ENCODE data around the gene CCDC51.

Gene CCDC51

DNA sequence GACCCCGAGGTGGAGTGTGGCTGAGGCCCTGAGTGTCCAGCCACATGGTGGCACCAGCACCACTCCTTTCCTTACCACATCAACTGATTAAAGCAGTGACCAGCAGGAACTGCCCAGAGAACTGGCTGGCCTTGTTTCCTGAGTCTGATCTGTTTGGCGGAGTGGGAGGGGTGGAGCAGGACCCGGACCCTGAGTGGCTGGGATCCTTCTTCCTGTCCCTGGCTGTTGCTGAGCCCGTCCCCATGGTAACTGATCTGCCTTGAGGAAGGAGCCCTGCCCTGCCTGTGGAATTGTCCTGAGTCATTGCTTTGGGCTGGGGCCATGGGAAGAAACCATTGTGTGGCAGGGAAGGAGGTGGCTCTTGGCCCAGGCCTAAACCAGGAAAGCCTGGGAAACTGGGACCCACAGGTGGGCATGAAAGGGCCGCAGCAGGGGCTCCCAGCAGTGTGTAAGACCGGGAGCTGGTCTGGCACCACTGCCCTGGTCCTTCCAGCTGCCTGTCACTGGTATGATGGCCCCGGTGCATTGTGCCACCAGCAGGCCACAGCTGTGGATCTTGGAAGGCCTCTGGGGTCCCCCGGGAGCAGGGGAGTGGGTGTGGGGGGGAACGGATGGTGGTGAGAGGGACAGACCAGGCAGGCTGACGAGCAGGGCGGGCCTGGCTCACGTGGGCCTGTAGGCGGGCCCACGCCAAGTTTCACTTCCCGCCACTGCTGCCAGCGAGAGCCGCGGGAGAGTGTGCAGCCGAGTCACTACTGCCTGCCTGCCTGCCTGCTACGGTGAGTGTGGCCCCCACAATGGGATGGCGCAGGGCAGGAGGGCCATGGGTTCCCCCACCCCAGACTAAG, 25.8 kb upstream of the CCDC51 start (continued):
- TF ChIP-seq ISL1 (CRISPR knock-in tag; IDR thresholded peaks at IDR 0.05), result no peak
- peak; percentile 41; the same call in 1 of the 2 replicates for TF ChIP-seq CSDC2 (CRISPR knock-in tag; IDR thresholded peaks at IDR 0.05)
- no peak for TF ChIP-seq ARNTL (CRISPR knock-in tag; IDR thresholded peaks at IDR 0.05; ENCODE audit: borderline replicate concordance, low read depth)
- TF ChIP-seq ZNF70 (CRISPR knock-in tag; IDR thresholded peaks at IDR 0.05), result peak; percentile 23; the same call in 1 of the 2 replicates
- TF ChIP-seq ZNF565 (CRISPR knock-in tag; conservative IDR thresholded peaks at IDR 0.05; ENCODE audit: low read depth), result no peak
- peak; percentile 61; the same call in 1 of the 2 replicates for TF ChIP-seq BACH2 (CRISPR knock-in tag; IDR thresholded peaks at IDR 0.05; ENCODE audit: borderline replicate concordance)
- TF ChIP-seq ZNF8 (CRISPR knock-in tag; IDR thresholded peaks at IDR 0.05), result no peak
- no peak for TF ChIP-seq ZFP30 (CRISPR knock-in tag; IDR thresholded peaks at IDR 0.05)
- TF ChIP-seq ESRRG (CRISPR knock-in tag; IDR thresholded peaks at IDR 0.05), result no peak

DNA sequence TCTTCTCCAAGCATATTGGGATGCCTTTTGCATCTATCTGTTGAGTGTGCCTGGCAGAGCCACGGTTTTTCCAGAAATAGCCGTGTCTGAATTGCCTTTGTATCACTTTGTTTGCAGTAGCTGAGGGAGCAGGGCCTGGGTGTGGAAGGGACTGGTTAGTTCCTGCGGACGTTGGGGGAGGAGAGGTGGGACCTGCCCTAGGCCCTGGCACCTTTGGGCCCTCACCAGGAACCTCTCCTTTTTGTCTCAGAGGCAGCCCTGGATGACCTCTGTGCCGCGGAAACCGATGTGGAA, 25.3 kb upstream of the CCDC51 start:
- TF ChIP-seq TOX (CRISPR knock-in tag; IDR thresholded peaks at IDR 0.05; ENCODE audit: borderline replicate concordance) (no peak), ESRRG (CRISPR knock-in tag; IDR thresholded peaks at IDR 0.05) (0 out of 2 replicates have a peak, but pooled peaks have one; percentile 37), ZNF70 (CRISPR knock-in tag; IDR thresholded peaks at IDR 0.05) (no peak), ZNF565 (CRISPR knock-in tag; conservative IDR thresholded peaks at IDR 0.05; ENCODE audit: low read depth) (0 out of 2 replicates have a peak, but pooled peaks have one; percentile 28)

DNA sequence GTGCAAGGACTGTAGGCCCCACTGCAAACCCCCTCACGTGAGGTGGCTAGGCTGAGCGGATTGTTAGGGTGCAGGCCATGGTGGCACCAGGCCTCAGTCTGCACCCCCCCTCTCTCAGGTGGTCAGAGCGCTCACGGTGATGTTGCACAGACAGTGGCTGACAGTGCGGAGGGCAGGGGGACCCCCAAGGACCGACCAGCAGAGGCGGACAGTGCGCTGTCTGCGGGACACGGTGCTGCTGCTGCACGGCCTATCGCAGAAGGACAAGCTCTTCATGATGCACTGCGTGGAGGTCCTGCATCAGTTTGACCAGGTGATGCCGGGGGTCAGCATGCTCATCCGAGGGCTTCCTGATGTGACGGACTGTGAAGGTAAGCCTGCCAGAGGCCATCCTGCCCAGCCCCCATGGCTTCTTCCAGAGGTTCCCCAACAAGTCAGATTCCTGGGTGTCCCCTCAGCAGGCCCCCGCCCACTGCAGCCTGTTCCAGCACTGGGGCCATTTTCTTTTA, 24.8 kb upstream of the CCDC51 start:
- ATAC-seq, result no peak
- TF ChIP-seq ZNF8 (CRISPR knock-in tag; IDR thresholded peaks at IDR 0.05), result no peak
- no peak for TF ChIP-seq ESRRG (CRISPR knock-in tag; IDR thresholded peaks at IDR 0.05)
- TF ChIP-seq GLIS3 (CRISPR knock-in tag; IDR thresholded peaks at IDR 0.05), result no peak
- no peak for TF ChIP-seq TOX (CRISPR knock-in tag; IDR thresholded peaks at IDR 0.05; ENCODE audit: borderline replicate concordance)
- TF ChIP-seq, protein P1, sequence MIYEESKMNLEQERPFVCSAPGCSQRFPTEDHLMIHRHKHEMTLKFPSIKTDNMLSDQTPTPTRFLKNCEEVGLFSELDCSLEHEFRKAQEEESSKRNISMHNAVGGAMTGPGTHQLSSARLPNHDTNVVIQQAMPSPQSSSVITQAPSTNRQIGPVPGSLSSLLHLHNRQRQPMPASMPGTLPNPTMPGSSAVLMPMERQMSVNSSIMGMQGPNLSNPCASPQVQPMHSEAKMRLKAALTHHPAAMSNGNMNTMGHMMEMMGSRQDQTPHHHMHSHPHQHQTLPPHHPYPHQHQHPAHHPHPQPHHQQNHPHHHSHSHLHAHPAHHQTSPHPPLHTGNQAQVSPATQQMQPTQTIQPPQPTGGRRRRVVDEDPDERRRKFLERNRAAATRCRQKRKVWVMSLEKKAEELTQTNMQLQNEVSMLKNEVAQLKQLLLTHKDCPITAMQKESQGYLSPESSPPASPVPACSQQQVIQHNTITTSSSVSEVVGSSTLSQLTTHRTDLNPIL (CRISPR knock-in tag; IDR thresholded peaks at IDR 0.05; ENCODE audit: low read depth), result no peak
- no peak for TF ChIP-seq BACH2 (CRISPR knock-in tag; IDR thresholded peaks at IDR 0.05; ENCODE audit: borderline replicate concordance)
- no peak for TF ChIP-seq ZNF70 (CRISPR knock-in tag; IDR thresholded peaks at IDR 0.05)
- TF ChIP-seq ZC3H10 (CRISPR knock-in tag; IDR thresholded peaks at IDR 0.05), result no peak
- TF ChIP-seq ZFP30 (CRISPR knock-in tag; IDR thresholded peaks at IDR 0.05), result no peak
- no peak for TF ChIP-seq CSDC2 (CRISPR knock-in tag; IDR thresholded peaks at IDR 0.05)
- no peak for TF ChIP-seq ZFP3 (CRISPR knock-in tag; IDR thresholded peaks at IDR 0.05)
- TF ChIP-seq, protein P2, sequence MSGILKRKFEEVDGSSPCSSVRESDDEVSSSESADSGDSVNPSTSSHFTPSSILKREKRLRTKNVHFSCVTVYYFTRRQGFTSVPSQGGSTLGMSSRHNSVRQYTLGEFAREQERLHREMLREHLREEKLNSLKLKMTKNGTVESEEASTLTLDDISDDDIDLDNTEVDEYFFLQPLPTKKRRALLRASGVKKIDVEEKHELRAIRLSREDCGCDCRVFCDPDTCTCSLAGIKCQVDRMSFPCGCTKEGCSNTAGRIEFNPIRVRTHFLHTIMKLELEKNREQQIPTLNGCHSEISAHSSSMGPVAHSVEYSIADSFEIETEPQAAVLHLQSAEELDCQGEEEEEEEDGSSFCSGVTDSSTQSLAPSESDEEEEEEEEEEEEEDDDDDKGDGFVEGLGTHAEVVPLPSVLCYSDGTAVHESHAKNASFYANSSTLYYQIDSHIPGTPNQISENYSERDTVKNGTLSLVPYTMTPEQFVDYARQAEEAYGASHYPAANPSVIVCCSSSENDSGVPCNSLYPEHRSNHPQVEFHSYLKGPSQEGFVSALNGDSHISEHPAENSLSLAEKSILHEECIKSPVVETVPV (CRISPR knock-in tag; IDR thresholded peaks at IDR 0.05), result no peak
- TF ChIP-seq ARNTL (CRISPR knock-in tag; IDR thresholded peaks at IDR 0.05; ENCODE audit: borderline replicate concordance, low read depth), result no peak
- TF ChIP-seq ZNF565 (CRISPR knock-in tag; conservative IDR thresholded peaks at IDR 0.05; ENCODE audit: low read depth), result no peak
- TF ChIP-seq, protein P3, sequence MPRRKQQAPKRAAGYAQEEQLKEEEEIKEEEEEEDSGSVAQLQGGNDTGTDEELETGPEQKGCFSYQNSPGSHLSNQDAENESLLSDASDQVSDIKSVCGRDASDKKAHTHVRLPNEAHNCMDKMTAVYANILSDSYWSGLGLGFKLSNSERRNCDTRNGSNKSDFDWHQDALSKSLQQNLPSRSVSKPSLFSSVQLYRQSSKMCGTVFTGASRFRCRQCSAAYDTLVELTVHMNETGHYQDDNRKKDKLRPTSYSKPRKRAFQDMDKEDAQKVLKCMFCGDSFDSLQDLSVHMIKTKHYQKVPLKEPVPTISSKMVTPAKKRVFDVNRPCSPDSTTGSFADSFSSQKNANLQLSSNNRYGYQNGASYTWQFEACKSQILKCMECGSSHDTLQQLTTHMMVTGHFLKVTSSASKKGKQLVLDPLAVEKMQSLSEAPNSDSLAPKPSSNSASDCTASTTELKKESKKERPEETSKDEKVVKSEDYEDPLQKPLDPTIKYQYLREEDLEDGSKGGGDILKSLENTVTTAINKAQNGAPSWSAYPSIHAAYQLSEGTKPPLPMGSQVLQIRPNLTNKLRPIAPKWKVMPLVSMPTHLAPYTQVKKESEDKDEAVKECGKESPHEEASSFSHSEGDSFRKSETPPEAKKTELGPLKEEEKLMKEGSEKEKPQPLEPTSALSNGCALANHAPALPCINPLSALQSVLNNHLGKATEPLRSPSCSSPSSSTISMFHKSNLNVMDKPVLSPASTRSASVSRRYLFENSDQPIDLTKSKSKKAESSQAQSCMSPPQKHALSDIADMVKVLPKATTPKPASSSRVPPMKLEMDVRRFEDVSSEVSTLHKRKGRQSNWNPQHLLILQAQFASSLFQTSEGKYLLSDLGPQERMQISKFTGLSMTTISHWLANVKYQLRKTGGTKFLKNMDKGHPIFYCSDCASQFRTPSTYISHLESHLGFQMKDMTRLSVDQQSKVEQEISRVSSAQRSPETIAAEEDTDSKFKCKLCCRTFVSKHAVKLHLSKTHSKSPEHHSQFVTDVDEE (CRISPR knock-in tag; IDR thresholded peaks at IDR 0.05), result no peak
- TF ChIP-seq OSR1 (CRISPR knock-in tag; IDR thresholded peaks at IDR 0.05), result no peak
- TF ChIP-seq, protein P4, sequence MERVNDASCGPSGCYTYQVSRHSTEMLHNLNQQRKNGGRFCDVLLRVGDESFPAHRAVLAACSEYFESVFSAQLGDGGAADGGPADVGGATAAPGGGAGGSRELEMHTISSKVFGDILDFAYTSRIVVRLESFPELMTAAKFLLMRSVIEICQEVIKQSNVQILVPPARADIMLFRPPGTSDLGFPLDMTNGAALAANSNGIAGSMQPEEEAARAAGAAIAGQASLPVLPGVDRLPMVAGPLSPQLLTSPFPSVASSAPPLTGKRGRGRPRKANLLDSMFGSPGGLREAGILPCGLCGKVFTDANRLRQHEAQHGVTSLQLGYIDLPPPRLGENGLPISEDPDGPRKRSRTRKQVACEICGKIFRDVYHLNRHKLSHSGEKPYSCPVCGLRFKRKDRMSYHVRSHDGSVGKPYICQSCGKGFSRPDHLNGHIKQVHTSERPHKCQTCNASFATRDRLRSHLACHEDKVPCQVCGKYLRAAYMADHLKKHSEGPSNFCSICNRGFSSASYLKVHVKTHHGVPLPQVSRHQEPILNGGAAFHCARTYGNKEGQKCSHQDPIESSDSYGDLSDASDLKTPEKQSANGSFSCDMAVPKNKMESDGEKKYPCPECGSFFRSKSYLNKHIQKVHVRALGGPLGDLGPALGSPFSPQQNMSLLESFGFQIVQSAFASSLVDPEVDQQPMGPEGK (CRISPR knock-in tag; IDR thresholded peaks at IDR 0.05; ENCODE audit: borderline replicate concordance), result no peak
- no peak for TF ChIP-seq PPARA (CRISPR knock-in tag; IDR thresholded peaks at IDR 0.05; ENCODE audit: borderline replicate concordance)
- TF ChIP-seq SNAI2 (CRISPR knock-in tag; IDR thresholded peaks at IDR 0.05), result no peak

More for the DNA sequence above, 25.3 kb upstream of the CCDC51 start:
- ATAC-seq, result no peak

All from SK-N-SH treated with all-trans-retinoic acid at 6 μM for 48 hours (cell line).